Testis (tissue), 3 donors: ENCODE results near the gene SCN4A. TPM values are rescaled to one million over a fixed set of nuclear protein-coding genes. Genes with fewer than 3 reads are reported as not detected.

Experiments
- DNase-seq: peaks from one replicate; pipeline ENCODE4 v3.0.0-alpha.2; 2019
- H3K27ac ChIP-seq, 2 donors: fragments of 200-600 bp; sonication (generic); one replicate each; pipeline ENCODE4 v1.5.1; 2019
- H3K27me3 ChIP-seq: fragments of 200-600 bp; sonication (generic); one replicate; pipeline ENCODE4 v1.5.1; 2019
- H3K36me3 ChIP-seq: fragments of 200-600 bp; sonication (generic); one replicate; pipeline ENCODE4 v1.5.1; 2017; ENCODE audit warnings: low read depth; ENCODE audit errors: missing control alignments
- H3K4me1 ChIP-seq: fragments of 200-600 bp; sonication (generic); one replicate; pipeline ENCODE4 v1.5.1; 2019
- H3K4me3 ChIP-seq, 2 donors: fragments of 200-600 bp; sonication (generic); one replicate each; pipeline ENCODE4 v1.5.1; 2017 to 2019
- H3K9me3 ChIP-seq: fragments of 200-600 bp; sonication (generic); one replicate; pipeline ENCODE4 v1.5.1; 2017
- POLR2A ChIP-seq: fragments of 450-650 bp; IDR thresholded peaks from one replicate; pipeline ENCODE4 v1.6.1; 2017; ENCODE audit warnings: antibody characterized with exemption, mild to moderate bottlenecking, moderate library complexity
- WGBS, 2 donors: methylation state at CpG; one replicate each; pipeline ENCODE4 v1.1.5; 2018; 5-methylcytosine and 5-hydroxymethylcytosine counted together
- intact Hi-C: fragments of 100-400 bp; cut with DNase I; formaldehyde crosslinking; loops from one replicate; pipeline ENCODE4 v1.15.1; 2023; ENCODE audit warnings: low total_unique reads
- polyA plus RNA-seq: library from polyadenylated mRNA; stranded (reverse); fragments of 350-450 nt; fragmentation: Illumina TruSeq; extraction: RNeasy Lipid Tissue Mini Kit (QIAGEN cat#74804); gene quantifications from one replicate; pipeline ENCODE4 v1.2.3, GENCODE V29; 2014; ENCODE audit warnings: low read depth, low replicate concordance; ENCODE audit not compliant: insufficient read depth
- total RNA-seq, 2 donors: library from RNA; depleted of rRNA; stranded (reverse); fragments of >200 nt; gene quantifications; one replicate each; pipeline ENCODE4 v1.2.3, GENCODE V29; 2016
- TF ChIP-seq, protein P1 (sequence below), 3 experiments: fragments of 450-650 bp in 2 of 3; fragments of 200-600 bp in 1 of 3; sonication (generic) in 1 of 3; IDR thresholded peaks; one replicate each; pipeline ENCODE4 v1.5.1; 2016 to 2019; ENCODE audit warnings: antibody characterized with exemption in 3 of 3, mild to moderate bottlenecking in 2 of 3, moderate library complexity in 1 of 3

The SCN4A gene
- total and polyA plus RNA-seq, 3 donors from 2014 or later, result 2.0 to 2.8 (median 2.3) TPM

DNA sequence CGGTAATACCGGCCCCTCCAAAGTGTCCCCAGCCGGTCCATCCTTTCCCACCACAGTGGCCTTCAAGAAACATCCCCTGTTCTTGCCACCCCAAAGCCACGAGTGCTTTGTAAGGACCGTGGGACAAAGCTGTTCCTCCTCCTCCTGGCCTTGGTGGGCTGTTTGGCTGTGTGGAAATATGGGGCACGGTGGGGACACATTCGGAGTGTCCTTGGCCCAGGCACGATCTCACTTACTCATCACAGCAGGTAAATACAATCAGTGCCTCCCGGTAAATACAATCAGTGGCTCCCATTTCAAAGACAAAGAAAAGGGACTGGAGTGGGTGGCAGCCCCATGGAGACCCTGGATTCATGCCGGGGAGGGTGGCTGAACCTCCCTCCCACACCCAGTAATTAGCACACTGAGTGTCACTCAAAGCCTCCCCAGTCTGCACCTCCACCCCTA, 10.4 kb downstream of the SCN4A start:
- H3K27me3 ChIP-seq, result no peaks in the 10 kb centered on the region
- intact Hi-C loops, result no loop called here
- no peaks in the 10 kb centered on the region for H3K36me3 ChIP-seq
- no peaks in the 10 kb centered on the region for H3K9me3 ChIP-seq
- TF ChIP-seq POLR2A, result no peak
- TF ChIP-seq, protein P1, sequence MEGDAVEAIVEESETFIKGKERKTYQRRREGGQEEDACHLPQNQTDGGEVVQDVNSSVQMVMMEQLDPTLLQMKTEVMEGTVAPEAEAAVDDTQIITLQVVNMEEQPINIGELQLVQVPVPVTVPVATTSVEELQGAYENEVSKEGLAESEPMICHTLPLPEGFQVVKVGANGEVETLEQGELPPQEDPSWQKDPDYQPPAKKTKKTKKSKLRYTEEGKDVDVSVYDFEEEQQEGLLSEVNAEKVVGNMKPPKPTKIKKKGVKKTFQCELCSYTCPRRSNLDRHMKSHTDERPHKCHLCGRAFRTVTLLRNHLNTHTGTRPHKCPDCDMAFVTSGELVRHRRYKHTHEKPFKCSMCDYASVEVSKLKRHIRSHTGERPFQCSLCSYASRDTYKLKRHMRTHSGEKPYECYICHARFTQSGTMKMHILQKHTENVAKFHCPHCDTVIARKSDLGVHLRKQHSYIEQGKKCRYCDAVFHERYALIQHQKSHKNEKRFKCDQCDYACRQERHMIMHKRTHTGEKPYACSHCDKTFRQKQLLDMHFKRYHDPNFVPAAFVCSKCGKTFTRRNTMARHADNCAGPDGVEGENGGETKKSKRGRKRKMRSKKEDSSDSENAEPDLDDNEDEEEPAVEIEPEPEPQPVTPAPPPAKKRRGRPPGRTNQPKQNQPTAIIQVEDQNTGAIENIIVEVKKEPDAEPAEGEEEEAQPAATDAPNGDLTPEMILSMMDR (IDR thresholded peaks at IDR 0.05), result no peak
- no peak overlapping the region for H3K27ac ChIP-seq
- WGBS, 2 donors, result 39 to 42% methylated on average over 5 to 10 of the region's 10 CpGs
- no peak for DNase-seq
- peaks cover 7% of the 10 kb centered on the region for H3K4me1 ChIP-seq
- no peak overlapping the region for H3K4me3 ChIP-seq

DNA sequence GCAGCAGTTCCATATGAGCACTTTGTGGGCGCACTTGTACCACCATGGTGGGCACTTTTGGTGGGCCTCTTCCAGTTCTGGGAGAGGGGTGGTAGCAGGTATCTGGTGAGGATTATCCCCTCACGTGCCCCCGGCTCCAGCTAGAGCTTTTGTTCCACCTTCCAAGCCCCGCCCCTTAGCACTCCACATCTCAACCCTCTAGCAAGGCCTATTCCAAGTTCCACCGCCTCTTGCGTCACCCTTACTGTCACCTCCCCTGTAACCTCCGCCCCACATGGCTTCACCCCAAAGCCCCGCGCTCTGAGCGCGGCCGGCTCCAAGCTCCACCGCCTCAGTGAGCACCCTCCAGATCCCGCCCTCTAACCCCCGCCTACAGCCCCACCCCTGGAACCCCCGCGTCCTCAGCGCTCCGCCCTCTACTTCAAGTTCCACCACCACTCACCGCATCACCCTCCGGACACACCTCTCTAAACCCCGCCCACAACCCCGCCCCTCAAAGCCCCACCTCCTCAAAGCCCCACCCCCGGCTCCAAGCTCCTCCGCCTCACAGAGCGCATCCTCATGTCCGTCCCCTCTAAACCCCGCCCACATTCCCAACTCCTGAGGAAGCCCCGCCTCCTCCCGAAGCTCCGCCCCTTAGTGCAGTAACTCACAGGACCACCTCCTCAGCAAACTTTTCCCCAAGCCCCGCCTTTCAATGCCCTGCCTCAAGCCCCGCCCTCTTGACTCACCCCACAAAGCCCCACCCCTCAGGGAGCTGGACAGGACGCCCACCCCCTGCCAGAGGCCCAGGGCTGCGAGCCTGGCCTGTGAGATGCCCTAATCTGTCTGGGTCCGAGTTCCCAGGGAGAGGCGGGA, 11.1 kb downstream of the SCN4A start:
- TF ChIP-seq POLR2A, result no peak
- intact Hi-C loops, result no loop called here
- Histone ChIP-seq H3K27ac (no peak overlapping the region), H3K27me3 (no peaks in the 10 kb centered on the region), H3K4me1 (peaks cover 10% of the 10 kb centered on the region), H3K4me3 (peak overlapping the region; percentile 18 to 24), H3K36me3 (no peaks in the 10 kb centered on the region), H3K9me3 (no peaks in the 10 kb centered on the region)
- 23 to 25% methylated on average over 30 to 36 of the region's 37 CpGs for WGBS, 2 donors
- DNase-seq, result peak; percentile 84

DNA sequence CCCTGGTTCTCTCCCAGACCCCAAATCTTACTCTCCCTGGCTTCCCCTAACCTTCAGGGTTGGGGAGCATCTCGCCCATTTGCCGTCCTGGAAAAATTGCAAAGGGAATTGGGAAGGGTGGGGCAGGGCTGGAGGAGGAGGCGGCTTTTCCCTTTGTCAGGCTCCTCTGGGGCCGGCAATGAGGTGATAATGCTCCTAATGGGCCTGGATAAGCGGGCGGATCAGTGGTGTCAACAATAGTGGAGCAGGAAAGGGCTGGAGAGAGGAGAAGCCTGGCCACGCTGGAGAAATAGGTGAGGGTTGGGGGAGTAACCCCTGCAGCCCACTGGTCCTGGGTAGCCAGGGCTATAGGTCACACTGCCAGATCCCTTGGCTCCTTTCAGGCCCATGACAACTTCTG, 12.3 kb downstream of the SCN4A start:
- H3K36me3 ChIP-seq, result no peaks in the 10 kb centered on the region
- H3K4me1 ChIP-seq, result peaks cover 14% of the 10 kb centered on the region
- H3K27ac ChIP-seq, result no peak overlapping the region
- no peak overlapping the region for H3K4me3 ChIP-seq
- intact Hi-C loops, result no loop called here
- H3K27me3 ChIP-seq, result no peaks in the 10 kb centered on the region
- no peak for TF ChIP-seq POLR2A
- TF ChIP-seq, protein P1 (IDR thresholded peaks at IDR 0.05), result no peak
- WGBS, 2 donors, result 84 to 90% methylated on average over 4 to 7 of the region's 7 CpGs
- DNase-seq, result no peak
- H3K9me3 ChIP-seq, result no peaks in the 10 kb centered on the region

DNA sequence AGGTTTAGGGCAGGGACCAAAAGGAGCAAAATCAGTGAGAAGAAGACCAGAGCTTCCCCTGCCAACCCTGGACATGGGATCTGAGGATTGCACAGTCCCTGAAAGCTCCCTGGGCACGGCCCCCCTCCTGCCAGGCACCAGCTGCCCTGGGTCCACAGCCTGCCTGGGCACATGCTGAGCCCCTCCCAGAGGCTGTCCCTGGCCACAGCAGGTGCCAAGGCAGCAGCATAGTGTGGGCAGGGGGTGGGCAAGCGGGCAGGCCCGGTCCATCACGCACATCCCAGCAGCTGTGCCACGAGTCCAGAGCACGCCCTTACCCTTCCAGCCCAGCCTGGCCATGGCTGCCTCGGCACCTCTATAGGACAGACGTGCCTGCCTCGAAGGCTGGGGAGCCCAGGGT, 12.7 kb downstream of the SCN4A start:
- intact Hi-C loops, result no loop called here
- peaks cover 14% of the 10 kb centered on the region for H3K4me1 ChIP-seq
- no peak overlapping the region for H3K4me3 ChIP-seq
- no peaks in the 10 kb centered on the region for H3K9me3 ChIP-seq
- no peaks in the 10 kb centered on the region for H3K36me3 ChIP-seq
- WGBS, 2 donors, result 80 to 91% methylated on average over 8 to 9 of the region's 9 CpGs
- no peak overlapping the region for H3K27ac ChIP-seq
- DNase-seq, result no peak
- TF ChIP-seq, protein P1 (IDR thresholded peaks at IDR 0.05), result no peak
- TF ChIP-seq POLR2A, result no peak
- no peaks in the 10 kb centered on the region for H3K27me3 ChIP-seq

DNA sequence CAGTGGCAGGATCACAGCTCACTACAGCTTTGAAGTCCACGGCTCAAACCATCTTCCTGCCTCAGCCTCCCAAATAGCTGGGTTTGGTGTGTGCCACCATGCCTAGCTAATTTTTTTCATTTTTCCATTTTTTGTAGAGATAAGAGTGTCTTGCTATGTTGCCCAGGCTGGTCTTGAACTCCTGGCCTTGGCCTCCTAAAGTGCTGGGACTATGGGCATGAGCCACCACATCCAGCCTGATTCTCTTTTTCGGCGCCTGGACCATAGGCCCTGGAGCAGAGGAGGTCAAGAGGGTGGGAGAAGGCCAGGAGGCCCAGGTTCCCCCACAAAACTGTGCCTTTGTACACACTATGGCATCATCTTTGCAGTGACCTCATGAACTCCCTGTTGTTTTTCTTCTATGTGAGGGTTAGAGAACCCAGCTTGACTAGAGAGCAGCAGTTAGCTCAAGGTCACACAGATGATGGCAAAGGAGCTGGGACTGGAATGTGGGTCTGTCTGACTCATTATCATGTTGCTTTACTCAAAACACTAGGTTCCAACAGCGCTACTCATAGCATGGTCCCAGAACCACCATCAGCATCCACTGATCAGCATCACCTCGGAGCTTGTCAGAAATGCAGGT, 16.3 kb downstream of the SCN4A start:
- H3K4me3 ChIP-seq, result no peak overlapping the region
- WGBS, 2 donors, result 76% methylated on average over 5 of the region's 5 CpGs
- H3K9me3 ChIP-seq, result no peaks in the 10 kb centered on the region
- no peak for DNase-seq
- H3K36me3 ChIP-seq, result no peaks in the 10 kb centered on the region
- no peak for TF ChIP-seq POLR2A
- TF ChIP-seq, protein P1 (IDR thresholded peaks at IDR 0.05), result no peak
- H3K27ac ChIP-seq, result no peak overlapping the region
- intact Hi-C loops, result no loop called here
- peaks cover 6% of the 10 kb centered on the region for H3K4me1 ChIP-seq
- H3K27me3 ChIP-seq, result no peaks in the 10 kb centered on the region
